SK-N-SH (cell line): Measurements from ENCODE around the gene SPINT4. TPM values are rescaled to one million over a fixed set of nuclear protein-coding genes. Genes with fewer than 3 reads are reported as not detected.

Source experiments
- CTCF ChIA-PET: fragments of 300-600, 350-600 bp; formaldehyde crosslinking; extraction: SDS; loops from one replicate; lab custom pipeline; 2021; lab: Yijun Ruan, JAX
- POLR2A ChIA-PET: fragments of 350-600 bp; sonication (Branson Sonifier 250); formaldehyde crosslinking; extraction: SDS; loops from one replicate; lab custom pipeline; 2020; ENCODE audit warnings: antibody characterized with exemption, inconsistent platforms; lab: Yijun Ruan, JAX
- DNase-seq: peaks from one replicate; pipeline ENCODE4 v3.0.0; 2012
- H2AFZ ChIP-seq: fragments of 200-600 bp; sonication (generic); 2 replicates; pipeline ENCODE4 v1.8.1; 2016; ENCODE audit warnings: antibody characterized with exemption, mild to moderate bottlenecking, low read depth
- H3F3A ChIP-seq: fragments of 200-600 bp; sonication (generic); replicated peaks from 2 replicates; pipeline ENCODE3; 2016; ENCODE audit warnings: antibody characterized with exemption, mild to moderate bottlenecking; ENCODE audit not compliant: insufficient read depth
- H3K27ac ChIP-seq, 2 experiments: fragments of 200-500 bp in 1 of 2; fragments of 200-600 bp in 1 of 2; sonication (Bioruptor generic) in 1 of 2; sonication (generic), shearing (Covaris generic) in 1 of 2; 2 replicates each; pipeline versions ENCODE4 v1.5.1 to v1.6.1; 2014 to 2016; ENCODE audit warnings: low read depth in 2 of 2, inconsistent platforms in 1 of 2, low read length in 1 of 2, mild to moderate bottlenecking in 1 of 2, mixed read lengths in 1 of 2
- H3K27me3 ChIP-seq: fragments of 200-600 bp; sonication (generic), shearing (Covaris generic); 2 replicates; pipeline ENCODE4 v1.6.1; 2016; ENCODE audit warnings: mixed run types; ENCODE audit not compliant: insufficient read depth
- H3K36me3 ChIP-seq, 2 experiments: fragments of 200-500 bp in 1 of 2; fragments of 200-600 bp in 1 of 2; sonication (Bioruptor generic) in 1 of 2; sonication (generic) in 1 of 2; replicated peaks in 1 of 2; 2 replicates each; pipeline versions ENCODE3 to v1.5.1; 2014 to 2016; ENCODE audit warnings: low read length in 1 of 2, mild to moderate bottlenecking in 1 of 2; ENCODE audit not compliant: insufficient read depth in 2 of 2, control insufficient read depth in 1 of 2
- H3K4me1 ChIP-seq, 2 experiments: fragments of 200-500 bp in 1 of 2; fragments of 200-600 bp in 1 of 2; sonication (Bioruptor generic) in 1 of 2; sonication (generic), shearing (Covaris generic) in 1 of 2; 2 replicates each; pipeline versions ENCODE4 v1.5.1 to v1.6.1; 2014 to 2016; ENCODE audit warnings: low read depth in 1 of 2, low read length in 1 of 2, mixed run types in 1 of 2; ENCODE audit not compliant: insufficient read depth in 2 of 2, control insufficient read depth in 1 of 2
- H3K4me2 ChIP-seq: fragments of 200-600 bp; sonication (generic), shearing (Covaris generic); 2 replicates; pipeline ENCODE4 v1.6.1; 2017; ENCODE audit warnings: mixed run types
- H3K4me3 ChIP-seq, 2 experiments: fragments of 200-500 bp in 1 of 2; fragments of 200-600 bp in 1 of 2; sonication (Bioruptor generic) in 1 of 2; sonication (generic), shearing (Covaris generic) in 1 of 2; 2 replicates each; pipeline versions ENCODE4 v1.5.1 to v1.8.1; 2014 to 2016; ENCODE audit warnings: low read depth in 2 of 2, inconsistent platforms in 1 of 2, low read length in 1 of 2, mild to moderate bottlenecking in 1 of 2, mixed read lengths in 1 of 2, moderate library complexity in 1 of 2
- H3K79me2 ChIP-seq: fragments of 200-600 bp; sonication (generic); 2 replicates; pipeline ENCODE4 v1.8.1; 2017; ENCODE audit warnings: mild to moderate bottlenecking; ENCODE audit not compliant: insufficient read depth
- H3K9ac ChIP-seq: fragments of 200-600 bp; sonication (generic); 2 replicates; pipeline ENCODE4 v1.6.1; 2017; ENCODE audit warnings: mixed run types
- H3K9me2 ChIP-seq: fragments of 200-600 bp; sonication (generic); 2 replicates; pipeline ENCODE4 v1.6.1; 2017; ENCODE audit warnings: mixed run types
- H3K9me3 ChIP-seq: fragments of 200-600 bp; sonication (generic); 2 replicates; pipeline ENCODE4 v1.6.1; 2017; ENCODE audit warnings: mixed run types, mild to moderate bottlenecking, moderate library complexity
- H4K20me1 ChIP-seq: fragments of 200-600 bp; sonication (generic); 2 replicates; pipeline ENCODE4 v1.6.1; 2017; ENCODE audit warnings: mild to moderate bottlenecking, mixed run types; ENCODE audit not compliant: insufficient read depth
- CHD2 ChIP-seq: fragments of 150-350 bp; IDR thresholded peaks from 2 replicates; pipeline ENCODE4 v1.6.1; 2018; ENCODE audit warnings: low read length; ENCODE audit not compliant: partially characterized antibody
- ELF1 ChIP-seq: IDR thresholded peaks from 2 replicates; pipeline ENCODE4 v1.4.0; 2012
- EP300 ChIP-seq, 2 experiments: IDR thresholded peaks; 2 replicates each; pipeline versions ENCODE4 v1.4.0 to v1.6.1; 2012; ENCODE audit warnings: borderline replicate concordance in 1 of 2, low read depth in 1 of 2, low read length in 1 of 2
- EZH2phosphoT487 ChIP-seq: fragments of 200-600 bp; sonication (generic); IDR thresholded peaks from 2 replicates; pipeline ENCODE4 v1.6.1; 2017; ENCODE audit warnings: low read depth, mixed run types, mild to moderate bottlenecking, antibody characterized with exemption, moderate library complexity, borderline replicate concordance
- FOSL2 ChIP-seq: IDR thresholded peaks from 2 replicates; pipeline ENCODE4 v1.4.0; 2012; ENCODE audit warnings: low read depth, mild to moderate bottlenecking, moderate library complexity, borderline replicate concordance
- FOXJ3 ChIP-seq: sonication (generic); formaldehyde crosslinking; IDR thresholded peaks from 2 replicates; pipeline ENCODE4 v1.5.1; 2020; ENCODE audit warnings: mild to moderate bottlenecking, missing genetic modification reagents
- FOXM1 ChIP-seq: IDR thresholded peaks from 2 replicates; pipeline ENCODE4 v1.4.0; 2012; ENCODE audit warnings: low read depth, mild to moderate bottlenecking
- GABPA ChIP-seq: IDR thresholded peaks from 2 replicates; pipeline ENCODE4 v1.4.0; 2012; ENCODE audit warnings: low read depth, mild to moderate bottlenecking
- GATA2 ChIP-seq: sonication (generic); formaldehyde crosslinking; IDR thresholded peaks from 2 replicates; pipeline ENCODE4 v1.5.0; 2020; ENCODE audit warnings: mild to moderate bottlenecking, missing genetic modification reagents
- IRF3 ChIP-seq: fragments of 150-350 bp; IDR thresholded peaks from 2 replicates; pipeline ENCODE4 v1.6.1; 2016; ENCODE audit warnings: mild to moderate bottlenecking, low read depth, low read length
- JUND ChIP-seq: IDR thresholded peaks from 2 replicates; pipeline ENCODE4 v1.4.0; 2012
- MEF2A ChIP-seq: IDR thresholded peaks from 2 replicates; pipeline ENCODE4 v1.4.0; 2012; ENCODE audit warnings: low read depth, borderline replicate concordance
- NFIC ChIP-seq: IDR thresholded peaks from 2 replicates; pipeline ENCODE4 v1.4.0; 2012; ENCODE audit warnings: borderline replicate concordance
- NRF1 ChIP-seq: IDR thresholded peaks from 2 replicates; pipeline ENCODE4 v1.6.1; 2012; ENCODE audit warnings: low read depth, mild to moderate bottlenecking, low read length
- PBX3 ChIP-seq: IDR thresholded peaks from 2 replicates; pipeline ENCODE4; 2012
- RAD21 ChIP-seq: IDR thresholded peaks from 2 replicates; pipeline ENCODE4 v1.6.1; 2012; ENCODE audit warnings: mild to moderate bottlenecking, low read length
- REST ChIP-seq: IDR thresholded peaks from 2 replicates; pipeline ENCODE4 v1.6.1; 2012; ENCODE audit warnings: mild to moderate bottlenecking, low read depth, low read length, moderate library complexity
- RFX5 ChIP-seq: IDR thresholded peaks from 2 replicates; pipeline ENCODE4 v1.6.1; 2012; ENCODE audit warnings: mild to moderate bottlenecking, improper control_type of control experiment, low read length
- RXRA ChIP-seq: IDR thresholded peaks from 2 replicates; pipeline ENCODE4 v1.4.0; 2012; ENCODE audit warnings: low read depth, mild to moderate bottlenecking, borderline replicate concordance
- SMC3 ChIP-seq: IDR thresholded peaks from 2 replicates; pipeline ENCODE4 v1.6.1; 2012; ENCODE audit warnings: low read depth, low read length, improper control_type of control experiment
- TEAD4 ChIP-seq: IDR thresholded peaks from 2 replicates; pipeline ENCODE4 v1.4.0; 2012; ENCODE audit warnings: mild to moderate bottlenecking, borderline replicate concordance; ENCODE audit not compliant: insufficient read depth
- USF1 ChIP-seq: IDR thresholded peaks from 2 replicates; pipeline ENCODE4 v1.4.0; 2012; ENCODE audit warnings: low read depth, borderline replicate concordance
- USF2 ChIP-seq: fragments of 150-350 bp; IDR thresholded peaks from 2 replicates; pipeline ENCODE4 v1.6.1; 2017; ENCODE audit warnings: antibody characterized with exemption, low read length, low read depth, borderline replicate concordance
- WGBS: methylation state at CpG from one replicate; pipeline ENCODE4 v1.1.6; 2017; ENCODE audit warnings: low lambda C conversion rate; 5-methylcytosine and 5-hydroxymethylcytosine counted together
- polyA plus RNA-seq, 3 experiments: library from polyadenylated mRNA; depleted of rRNA; stranded (reverse); fragments of >200 nt; gene quantifications; 2 replicates each; pipeline ENCODE4 v1.2.3, GENCODE V29; 2012
- TF ChIP-seq, protein P1 (sequence below): IDR thresholded peaks from 2 replicates; pipeline ENCODE4 v1.4.0; 2012; ENCODE audit warnings: low read depth, borderline replicate concordance

SPINT4 gene
- polyA plus RNA-seq, 1 of the 3 experiments (the other 2 are of a cell fraction), result not detected

DNA sequence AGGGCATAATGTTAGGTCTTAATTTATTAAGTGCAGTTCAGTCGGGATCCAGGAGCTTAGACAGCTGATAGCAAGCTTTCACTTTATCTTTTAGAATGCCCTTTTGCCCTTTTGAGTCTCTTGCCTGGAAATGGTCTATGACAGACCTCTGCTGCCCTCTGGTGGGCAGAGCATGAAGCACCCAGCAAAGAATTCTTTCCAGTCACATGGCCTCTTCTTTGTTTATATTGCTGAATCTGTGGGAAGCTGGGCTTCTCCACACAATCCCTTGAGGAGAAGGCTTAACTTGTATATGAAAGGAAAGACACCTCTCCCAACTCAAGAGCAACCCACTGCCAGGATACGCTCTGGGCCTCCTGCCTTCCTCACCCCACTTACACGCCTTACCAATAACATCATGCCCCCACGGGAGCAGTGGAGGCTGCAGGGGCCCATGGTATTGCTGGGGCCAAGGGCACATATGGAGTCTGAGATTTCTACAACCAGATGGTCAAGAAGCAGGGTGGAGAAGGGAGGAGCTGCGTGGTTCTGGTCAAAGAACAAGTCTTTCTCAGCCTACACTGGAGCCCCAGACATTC, 49.1 kb downstream of the SPINT4 start:
- H3K27me3 ChIP-seq, result no peaks in the 10 kb centered on the region
- peak overlapping the region; percentile 90 for H2AFZ ChIP-seq
- H3K9me3 ChIP-seq, result no peaks in the 10 kb centered on the region
- H4K20me1 ChIP-seq, result no peaks in the 10 kb centered on the region
- H3K4me1 ChIP-seq, result peaks cover 0 to 3% of the 10 kb centered on the region in 2 experiments; a peak in 2 of 4 replicates
- H3K9me2 ChIP-seq, result no peaks in the 10 kb centered on the region
- ChIA-PET CTCF (interaction anchor here (0.6 to 4.6 kb wide), 121 partner anchors 9 to 830 kb away, joined by 3 to 80 read pairs (median 5); partner anchors contain the start of genes DNTTIP1, PIGT, SYS1 and WFDC10A), POLR2A (interaction anchor here (0.7 kb wide), 1 partner anchor 452 kb away, joined by 3 read pairs; no protein-coding TSS in a partner anchor)
- no peak overlapping the region for H3K27ac ChIP-seq
- DNase-seq, result peak; percentile 70
- 57% methylated on average over 5 of the region's 5 CpGs for WGBS
- H3F3A ChIP-seq, result peaks cover 4% of the 10 kb centered on the region
- H3K79me2 ChIP-seq, result no peaks in the 10 kb centered on the region
- peak overlapping the region in 1 of 2 experiments; percentile 38; a peak in 1 of 4 replicates for H3K4me3 ChIP-seq
- H3K36me3 ChIP-seq, result no peaks in the 10 kb centered on the region
- H3K9ac ChIP-seq, result no peak overlapping the region
- no peak overlapping the region for H3K4me2 ChIP-seq
- TF ChIP-seq GATA2 (CRISPR knock-in tag), result no peak
- no peak for TF ChIP-seq NFIC
- TF ChIP-seq SMC3, result peak; percentile 77
- no peak for TF ChIP-seq GABPA
- TF ChIP-seq RAD21, result peak; percentile 95
- no peak for TF ChIP-seq EZH2phosphoT487
- TF ChIP-seq EP300 (IDR thresholded peaks at IDR 0.05; ENCODE audit: borderline replicate concordance in 1 of 2, low read depth in 1 of 2, low read length in 1 of 2), result no peak
- no peak for TF ChIP-seq TEAD4
- TF ChIP-seq, protein P1, sequence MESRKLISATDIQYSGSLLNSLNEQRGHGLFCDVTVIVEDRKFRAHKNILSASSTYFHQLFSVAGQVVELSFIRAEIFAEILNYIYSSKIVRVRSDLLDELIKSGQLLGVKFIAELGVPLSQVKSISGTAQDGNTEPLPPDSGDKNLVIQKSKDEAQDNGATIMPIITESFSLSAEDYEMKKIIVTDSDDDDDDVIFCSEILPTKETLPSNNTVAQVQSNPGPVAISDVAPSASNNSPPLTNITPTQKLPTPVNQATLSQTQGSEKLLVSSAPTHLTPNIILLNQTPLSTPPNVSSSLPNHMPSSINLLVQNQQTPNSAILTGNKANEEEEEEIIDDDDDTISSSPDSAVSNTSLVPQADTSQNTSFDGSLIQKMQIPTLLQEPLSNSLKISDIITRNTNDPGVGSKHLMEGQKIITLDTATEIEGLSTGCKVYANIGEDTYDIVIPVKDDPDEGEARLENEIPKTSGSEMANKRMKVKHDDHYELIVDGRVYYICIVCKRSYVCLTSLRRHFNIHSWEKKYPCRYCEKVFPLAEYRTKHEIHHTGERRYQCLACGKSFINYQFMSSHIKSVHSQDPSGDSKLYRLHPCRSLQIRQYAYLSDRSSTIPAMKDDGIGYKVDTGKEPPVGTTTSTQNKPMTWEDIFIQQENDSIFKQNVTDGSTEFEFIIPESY, result no peak
- no peak for TF ChIP-seq CHD2
- no peak for TF ChIP-seq FOXJ3 (CRISPR knock-in tag)
- peak; percentile 83 for TF ChIP-seq USF1
- TF ChIP-seq FOXM1, result no peak
- no peak for TF ChIP-seq REST
- no peak for TF ChIP-seq MEF2A
- TF ChIP-seq ELF1, result no peak
- TF ChIP-seq USF2, result peak; percentile 46; the same call in 1 of the 2 replicates
- TF ChIP-seq RFX5, result no peak
- TF ChIP-seq FOSL2, result no peak
- TF ChIP-seq PBX3, result no peak
- TF ChIP-seq IRF3, result no peak
- TF ChIP-seq NRF1, result no peak
- TF ChIP-seq JUND, result no peak
- TF ChIP-seq RXRA, result peak; percentile 48; the same call in 1 of the 2 replicates
